Measurements from ENCODE around the gene L1TD1.
"Not testable (repeated sequence)": the region's sequence is repeated elsewhere in the genome, so short reads cannot be mapped to it uniquely, and the experiment has no call there.

The L1TD1 gene, protein sequence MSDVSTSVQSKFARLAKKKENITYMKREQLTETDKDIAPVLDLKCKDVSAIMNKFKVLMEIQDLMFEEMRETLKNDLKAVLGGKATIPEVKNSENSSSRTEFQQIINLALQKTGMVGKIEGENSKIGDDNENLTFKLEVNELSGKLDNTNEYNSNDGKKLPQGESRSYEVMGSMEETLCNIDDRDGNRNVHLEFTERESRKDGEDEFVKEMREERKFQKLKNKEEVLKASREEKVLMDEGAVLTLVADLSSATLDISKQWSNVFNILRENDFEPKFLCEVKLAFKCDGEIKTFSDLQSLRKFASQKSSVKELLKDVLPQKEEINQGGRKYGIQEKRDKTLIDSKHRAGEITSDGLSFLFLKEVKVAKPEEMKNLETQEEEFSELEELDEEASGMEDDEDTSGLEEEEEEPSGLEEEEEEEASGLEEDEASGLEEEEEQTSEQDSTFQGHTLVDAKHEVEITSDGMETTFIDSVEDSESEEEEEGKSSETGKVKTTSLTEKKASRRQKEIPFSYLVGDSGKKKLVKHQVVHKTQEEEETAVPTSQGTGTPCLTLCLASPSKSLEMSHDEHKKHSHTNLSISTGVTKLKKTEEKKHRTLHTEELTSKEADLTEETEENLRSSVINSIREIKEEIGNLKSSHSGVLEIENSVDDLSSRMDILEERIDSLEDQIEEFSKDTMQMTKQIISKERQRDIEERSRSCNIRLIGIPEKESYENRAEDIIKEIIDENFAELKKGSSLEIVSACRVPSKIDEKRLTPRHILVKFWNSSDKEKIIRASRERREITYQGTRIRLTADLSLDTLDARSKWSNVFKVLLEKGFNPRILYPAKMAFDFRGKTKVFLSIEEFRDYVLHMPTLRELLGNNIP

DNA sequence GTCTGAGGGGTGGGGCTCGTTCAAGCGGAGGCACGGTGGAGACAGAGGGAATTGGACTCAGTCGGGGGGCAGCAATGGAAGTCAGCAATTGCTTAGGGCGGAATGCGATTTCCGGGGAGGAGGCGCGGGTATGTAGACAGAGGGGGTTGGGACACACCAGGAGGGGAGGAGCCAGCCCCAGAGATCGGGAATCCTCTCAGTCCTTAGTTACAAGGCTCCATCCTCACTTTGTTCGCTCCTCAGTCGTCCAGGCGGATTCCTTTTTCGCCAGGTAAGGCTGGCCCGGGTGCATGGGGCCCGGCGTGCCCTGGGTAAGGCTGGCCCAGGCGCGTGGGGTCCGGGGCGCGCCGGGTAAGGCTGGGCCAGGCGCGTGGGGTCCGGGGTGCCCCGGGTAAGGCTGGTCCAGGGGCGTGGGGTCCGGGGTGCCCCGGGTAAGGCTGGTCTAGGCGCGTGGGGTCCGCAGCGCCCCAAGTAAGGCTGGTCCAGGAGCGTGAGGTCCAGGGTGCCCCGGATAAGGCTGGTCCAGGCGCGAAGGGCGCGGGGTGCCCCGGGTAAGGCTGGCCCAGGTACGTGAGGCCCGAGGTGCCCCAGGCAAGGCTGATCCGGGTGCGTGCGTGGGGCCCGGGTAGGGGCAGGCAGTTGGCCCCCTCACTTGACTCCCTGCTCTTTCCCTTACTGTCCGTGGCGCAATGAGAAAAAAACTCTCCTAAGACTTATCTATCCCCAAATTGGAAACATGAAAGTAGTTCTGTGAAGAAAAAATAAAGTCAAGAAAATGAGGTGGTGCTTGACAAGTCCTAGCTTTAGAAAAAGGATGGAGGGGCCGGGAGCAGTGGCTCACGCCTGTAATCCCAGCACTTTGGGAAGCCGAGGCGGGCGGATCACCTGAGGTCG lies at the start of gene L1TD1:
Gene L1TD1, plus strand, starts transcription at position 199 of the 894 bp plus-strand sequence. CDS start 11,780 bp downstream, outside the sequence.
- no peak for DNase-seq (ENCODE audit: low read depth in 2 of 2)

DNA sequence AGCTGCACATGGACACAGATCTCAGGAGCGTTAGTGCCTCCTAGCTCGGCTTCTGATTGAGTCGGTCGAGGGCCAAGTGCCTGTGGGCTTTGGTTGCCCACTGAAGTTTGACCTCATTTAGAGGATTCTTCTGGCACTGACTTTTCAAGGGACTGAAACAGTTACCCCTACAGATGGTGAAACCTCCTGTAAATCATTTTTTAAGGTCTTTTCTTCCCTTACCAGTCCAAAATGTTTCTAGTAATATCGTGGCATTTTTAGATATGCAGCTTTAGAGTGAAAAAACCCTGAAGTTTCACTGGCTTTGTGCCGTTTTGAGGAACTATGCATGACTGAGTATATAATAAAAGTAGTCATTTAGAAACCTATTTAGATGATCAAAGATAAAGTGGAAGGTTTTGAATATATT lies 34.7 kb upstream of the L1TD1 start:
- DNase-seq (ENCODE audit: low read depth in 2 of 2) = no peak

DNA sequence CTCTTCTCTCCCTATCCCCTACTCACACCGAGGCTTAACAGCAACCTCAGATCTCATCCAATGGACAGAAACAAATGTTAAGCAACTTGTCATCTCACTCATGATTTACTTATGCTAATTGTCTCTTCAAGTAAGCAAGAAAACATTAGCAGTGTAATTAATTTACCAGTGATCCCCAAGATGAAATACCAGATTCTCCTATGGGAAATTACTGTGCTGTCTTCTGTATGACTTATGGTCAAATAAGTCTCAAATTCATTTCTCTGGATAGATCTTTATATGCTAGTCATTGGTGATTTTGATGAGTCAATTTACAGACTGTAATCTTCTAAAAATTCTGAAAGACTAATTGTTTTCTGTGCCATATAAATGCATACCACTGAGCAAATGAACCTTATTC lies 32.9 kb upstream of the L1TD1 start:
- no peak for DNase-seq (ENCODE audit: low read depth in 2 of 2)

DNA sequence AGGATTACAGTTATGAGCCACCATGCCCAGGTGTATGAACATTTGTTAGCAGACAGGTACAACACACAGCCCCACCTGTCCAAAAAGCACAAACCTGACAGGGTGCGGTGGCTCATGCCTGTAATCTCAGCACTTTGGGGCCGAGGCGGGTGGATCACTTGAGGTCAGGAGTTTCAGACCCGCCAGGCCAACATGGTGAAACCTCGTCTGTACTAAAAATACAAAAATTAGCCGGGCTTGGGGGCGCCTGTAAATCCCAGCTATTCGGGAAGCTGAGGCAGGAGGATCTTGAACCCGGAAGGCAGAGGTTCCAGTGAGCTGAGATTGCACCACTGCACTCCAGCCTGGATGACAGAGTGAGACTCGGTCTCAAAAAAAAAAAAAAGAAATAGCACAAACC lies 24.3 kb upstream of the L1TD1 start:
- not testable (repeated sequence) for DNase-seq (ENCODE audit: low read depth in 2 of 2)

DNA sequence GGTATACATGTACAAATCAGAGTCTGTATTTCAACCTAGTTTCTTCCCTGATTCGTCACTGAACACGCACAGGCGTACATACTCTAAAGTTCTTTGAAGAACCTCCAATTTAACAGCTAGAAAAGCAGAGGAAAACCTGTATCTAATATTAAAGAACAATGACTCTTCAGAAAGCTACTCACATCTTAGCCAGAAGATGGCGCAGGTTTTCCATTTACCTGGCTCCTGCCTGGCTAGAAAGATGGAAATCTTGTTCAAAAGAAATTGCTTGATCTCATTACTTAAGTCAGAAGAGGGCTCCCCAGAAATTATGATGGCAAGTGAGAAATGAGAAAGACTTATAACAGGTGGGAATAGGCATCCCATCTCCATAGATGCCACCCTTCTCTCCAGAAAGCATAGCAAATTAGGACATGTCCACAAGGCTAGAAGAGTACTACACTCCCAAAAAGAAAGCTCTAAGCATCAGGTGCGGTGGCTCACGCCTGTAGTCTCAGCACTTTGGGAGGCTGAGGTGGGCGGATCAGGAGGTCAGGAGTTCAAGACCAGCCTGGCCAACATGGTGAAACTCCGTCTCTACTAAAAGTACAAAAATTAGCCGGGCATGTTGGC lies 19.0 kb upstream of the L1TD1 start:
- no peak for DNase-seq (ENCODE audit: low read depth in 2 of 2)

DNA sequence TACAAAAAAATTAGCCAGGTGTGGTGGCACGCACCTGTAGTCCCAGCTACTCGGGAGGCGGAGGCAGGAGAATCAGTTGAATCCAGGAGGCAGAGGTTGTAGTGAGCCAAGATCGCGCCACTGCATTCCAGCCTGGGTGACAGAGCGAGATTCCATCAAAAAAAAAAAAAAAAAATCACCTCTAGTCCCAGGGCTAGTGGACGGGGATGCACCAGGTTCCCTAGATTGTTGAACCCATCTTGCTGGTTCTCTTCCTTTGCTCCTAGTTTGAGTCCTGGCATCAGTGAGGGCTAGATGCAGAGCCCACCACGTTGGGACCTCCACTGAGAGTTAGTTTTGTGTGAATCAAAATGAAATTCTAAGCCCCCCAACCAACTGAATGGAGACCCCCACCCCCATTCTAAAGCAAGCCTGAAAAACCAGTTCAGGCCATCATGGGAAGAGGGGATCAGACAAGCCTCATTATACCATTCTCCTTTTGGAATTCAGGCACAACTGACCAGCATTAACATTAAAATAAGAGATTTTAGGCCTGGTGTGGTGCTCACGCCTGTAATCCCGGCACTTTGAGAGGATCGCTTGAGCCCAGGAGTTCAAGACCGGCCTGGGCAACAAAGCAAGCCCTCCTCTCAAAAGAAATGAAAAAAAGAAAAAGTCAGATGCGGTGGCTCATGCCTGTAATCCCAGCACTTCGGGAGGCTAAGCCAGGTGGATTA lies 17.9 kb upstream of the L1TD1 start:
- no peak for DNase-seq (ENCODE audit: low read depth in 2 of 2)

DNA sequence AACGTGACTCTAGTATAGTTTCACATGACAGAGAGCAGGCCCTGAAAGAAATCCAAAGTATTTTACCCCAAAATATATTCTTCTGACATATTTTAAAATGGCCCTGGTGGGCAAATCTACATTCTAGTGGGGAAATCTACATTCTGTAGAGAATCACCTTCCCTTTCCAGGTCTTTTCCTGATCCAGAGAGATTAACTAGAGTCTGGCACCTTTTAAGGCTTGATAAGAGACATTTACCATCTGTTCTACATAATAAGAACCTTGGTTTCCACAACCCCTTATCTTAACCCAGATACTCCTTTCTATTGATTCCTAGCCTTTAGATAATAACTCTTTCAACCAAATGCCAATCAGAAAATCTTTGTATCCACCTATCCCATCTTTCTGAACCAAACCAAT lies 17.0 kb upstream of the L1TD1 start:
- DNase-seq (ENCODE audit: low read depth in 2 of 2) = no peak

DNA sequence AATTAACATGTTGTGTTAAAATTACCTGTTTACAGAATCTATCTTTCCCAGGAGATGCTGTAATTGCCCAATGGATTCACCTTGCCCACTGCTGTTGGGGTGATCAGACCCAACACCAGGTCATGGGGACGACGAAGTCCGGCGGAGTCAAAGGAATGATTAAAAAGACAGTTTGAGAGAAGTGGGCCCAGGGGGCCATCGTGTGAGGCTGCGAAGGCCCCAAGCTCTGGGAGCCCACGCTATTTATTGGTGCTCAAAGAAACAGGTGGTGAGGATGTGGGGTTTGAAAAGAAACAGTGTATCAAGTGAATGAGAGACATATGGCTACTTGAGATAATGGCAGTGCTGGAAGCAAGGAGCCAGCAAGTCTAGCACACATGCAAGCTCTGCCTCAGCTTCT lies 16.3 kb upstream of the L1TD1 start:
- no peak for DNase-seq (ENCODE audit: low read depth in 2 of 2)

DNA sequence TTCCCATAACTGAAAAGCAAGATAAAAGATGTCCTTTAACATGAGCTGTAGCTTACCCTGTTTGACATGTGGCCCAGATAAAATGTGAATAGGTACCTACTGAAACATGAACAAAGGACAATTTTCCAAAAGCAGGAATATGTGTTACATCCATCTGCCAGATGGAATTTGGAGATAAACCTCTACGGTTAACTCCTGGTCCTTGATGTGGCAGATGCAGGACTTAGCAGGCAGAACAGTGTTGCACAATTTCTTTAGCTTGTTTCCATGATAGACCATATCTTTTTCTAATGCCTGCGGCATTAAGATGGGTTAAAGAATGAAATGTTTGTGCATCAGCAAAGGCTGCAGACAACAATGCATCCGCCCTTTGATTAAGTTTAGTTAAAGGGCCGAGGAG lies 14.6 kb upstream of the L1TD1 start:
- DNase-seq (ENCODE audit: low read depth in 2 of 2) = not testable (repeated sequence)

DNA sequence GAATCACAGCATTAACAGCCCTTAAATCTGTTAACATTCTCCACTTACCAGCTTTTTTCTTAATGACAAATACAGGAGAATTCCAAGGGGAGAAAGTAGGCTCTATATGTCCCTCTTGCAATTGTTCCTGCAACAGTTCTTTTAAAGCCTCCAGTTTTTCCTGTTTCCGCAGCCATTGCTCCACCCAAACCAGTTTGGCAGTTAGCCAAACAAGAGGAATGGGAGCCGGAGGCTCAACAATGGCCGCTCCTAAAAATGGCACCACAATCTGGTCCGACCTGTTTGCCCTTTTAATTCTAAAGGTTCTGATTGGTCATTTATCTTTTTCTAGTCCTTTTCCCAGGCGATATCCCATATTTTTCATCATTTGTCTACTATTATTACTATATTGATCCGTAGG lies 14.0 kb upstream of the L1TD1 start:
- no peak for DNase-seq (ENCODE audit: low read depth in 2 of 2)

DNA sequence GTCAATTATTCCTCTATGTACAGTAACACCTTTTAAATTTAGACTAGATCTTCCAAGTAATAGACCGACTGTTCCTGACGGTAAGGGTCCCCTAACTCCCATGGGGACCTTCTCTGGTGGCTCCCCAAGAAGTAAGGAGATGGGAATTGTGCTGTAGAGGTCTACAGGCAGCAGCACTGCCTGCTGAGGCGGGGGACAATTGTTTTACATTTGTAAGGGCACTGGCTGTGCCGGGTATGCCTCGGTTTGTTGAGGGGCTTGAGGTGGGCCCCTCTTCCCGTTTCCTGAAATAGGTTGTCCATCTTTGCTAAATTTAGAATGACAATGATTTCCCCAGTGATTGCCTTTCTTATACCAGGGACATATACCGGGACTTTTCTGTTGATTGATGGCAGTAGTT lies 13.1 kb upstream of the L1TD1 start:
- no peak for DNase-seq (ENCODE audit: low read depth in 2 of 2)

DNA sequence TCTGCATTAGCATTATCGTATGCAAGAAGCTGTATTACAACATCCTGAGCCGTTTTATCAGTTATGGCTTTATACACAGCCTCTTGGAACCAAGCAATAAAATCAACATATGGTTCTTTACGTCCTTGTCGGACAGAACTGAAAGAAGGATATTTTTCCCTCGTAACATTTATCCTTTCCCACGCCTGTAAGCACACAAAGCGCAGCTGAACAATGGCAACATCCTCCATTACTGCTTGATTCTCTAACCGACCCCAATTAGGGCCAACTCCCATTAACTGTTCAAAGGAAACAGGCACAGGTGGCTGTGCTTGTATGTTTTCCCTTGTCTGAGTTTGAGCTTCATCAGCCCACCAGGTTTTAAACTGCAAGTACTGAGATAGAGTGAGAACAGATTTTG lies 12.5 kb upstream of the L1TD1 start:
- not testable (repeated sequence) for DNase-seq (ENCODE audit: low read depth in 2 of 2)

DNA sequence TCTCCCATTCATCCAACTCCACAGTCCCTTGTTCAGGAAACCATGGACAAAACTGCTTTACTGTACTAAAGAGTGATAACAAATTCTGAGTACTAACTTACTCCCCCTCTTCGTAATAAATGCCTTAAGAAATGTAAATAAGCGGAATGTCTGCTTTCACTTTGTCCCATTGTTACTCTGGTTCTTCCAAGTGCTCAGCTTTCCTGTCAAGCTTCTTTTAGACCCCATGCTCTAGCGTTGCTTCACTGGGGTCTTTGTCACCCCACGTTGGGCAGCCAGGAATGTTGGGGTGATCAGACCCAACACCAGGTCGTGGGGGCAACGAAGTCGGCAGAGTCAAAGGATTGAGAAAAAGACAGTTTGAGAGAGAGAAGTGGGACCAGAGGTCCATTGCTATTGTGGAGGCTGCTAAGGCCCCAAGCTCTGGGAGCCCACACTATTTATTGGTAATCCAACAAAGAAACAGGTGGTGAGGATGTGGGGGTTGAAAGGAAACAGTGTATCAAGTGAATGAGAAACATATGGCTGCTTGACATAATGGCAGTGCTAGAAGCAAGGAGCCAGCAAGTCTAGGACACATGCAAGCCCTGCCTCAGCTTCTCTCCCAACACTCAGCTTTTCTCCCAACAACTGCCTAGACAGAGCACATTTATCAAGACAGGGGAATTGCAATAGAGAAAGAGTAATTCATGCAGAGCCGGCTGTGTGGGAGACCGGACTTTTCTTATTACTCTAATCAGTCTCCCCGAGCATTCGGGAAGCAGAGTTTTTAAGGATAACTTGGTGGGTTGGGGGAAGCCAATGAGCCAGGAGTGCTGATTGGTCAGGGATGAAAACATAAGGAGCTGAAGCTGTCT lies 11.3 kb upstream of the L1TD1 start:
- not testable (repeated sequence) for DNase-seq (ENCODE audit: low read depth in 2 of 2)

DNA sequence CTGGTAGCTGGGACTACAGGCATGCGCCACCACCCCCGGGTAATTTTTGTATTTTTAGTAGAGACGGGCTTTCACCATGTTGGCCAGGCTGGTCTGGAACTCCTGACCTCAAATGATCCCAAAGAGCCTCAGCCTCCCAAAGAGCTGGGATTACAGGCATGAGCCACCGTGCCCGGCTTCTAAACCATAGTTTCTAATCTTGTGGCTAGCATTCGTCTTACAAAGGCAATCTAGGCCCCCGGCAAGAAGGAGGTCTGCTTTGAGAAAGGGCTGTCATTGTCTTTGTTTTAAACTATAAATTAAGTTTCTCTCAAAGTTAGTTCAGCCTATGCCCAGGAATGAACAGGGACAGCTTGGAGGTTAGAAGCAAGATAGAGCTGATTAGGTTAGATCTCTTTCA lies 10.3 kb upstream of the L1TD1 start:
- no peak for DNase-seq (ENCODE audit: low read depth in 2 of 2)

DNA sequence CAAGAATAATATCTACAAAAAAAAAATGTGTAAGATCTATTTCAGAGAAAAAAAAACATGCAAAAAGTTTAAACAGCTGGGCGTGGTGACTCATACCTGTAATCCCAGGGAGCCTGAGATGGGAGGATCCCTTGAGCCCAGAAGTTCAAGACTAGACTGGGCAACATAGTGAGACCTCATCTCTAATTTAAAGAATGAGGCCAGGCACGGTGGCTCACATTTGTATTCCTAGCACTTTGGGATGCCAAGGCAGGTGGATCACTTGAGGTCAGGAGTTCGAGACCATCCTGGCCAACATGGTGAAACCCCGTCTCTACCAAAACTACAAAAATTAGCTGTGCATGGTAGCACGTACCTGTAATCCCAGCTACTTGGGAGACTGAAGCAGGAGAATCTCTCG lies 9.4 kb upstream of the L1TD1 start:
- not testable (repeated sequence) for DNase-seq (ENCODE audit: low read depth in 2 of 2)

DNA sequence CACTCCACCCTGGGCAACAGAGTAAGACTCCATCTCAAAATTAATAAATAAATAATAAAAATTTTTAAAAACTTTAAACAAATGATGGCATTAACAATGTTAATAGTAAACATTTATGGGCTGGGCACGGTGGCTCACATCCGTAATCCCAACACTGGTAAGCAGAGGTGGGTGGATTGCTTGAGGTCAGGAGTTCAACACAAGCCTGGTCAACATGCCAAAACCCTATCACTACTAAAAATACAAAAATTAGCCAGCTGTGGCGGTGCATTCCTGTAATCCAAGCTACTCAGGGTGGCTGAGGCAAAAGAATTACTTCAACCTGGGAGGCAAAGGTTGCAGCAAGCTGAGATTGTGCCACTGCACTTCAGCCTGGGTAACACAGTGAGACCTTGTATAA lies 9.0 kb upstream of the L1TD1 start:
- no peak for DNase-seq (ENCODE audit: low read depth in 2 of 2)

DNA sequence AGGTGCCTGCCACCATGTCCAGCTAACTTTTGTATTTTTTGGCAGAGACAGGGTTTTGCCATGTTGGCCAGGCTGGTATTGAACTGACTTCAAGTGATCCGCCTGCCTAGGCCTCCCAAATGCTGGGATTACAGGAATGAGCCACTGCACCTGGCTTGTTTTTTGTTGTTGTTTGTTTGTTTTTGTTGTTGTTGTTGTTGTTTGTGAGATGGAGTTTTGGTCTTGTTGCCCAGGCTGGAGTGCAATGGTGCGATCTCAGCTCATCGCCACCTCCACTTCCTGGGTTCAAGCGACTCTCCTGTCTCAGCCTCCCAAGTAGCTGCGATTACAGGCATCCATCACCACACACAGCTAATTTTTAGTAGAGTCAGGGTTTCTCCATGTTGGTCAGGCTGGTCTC lies 7.1 kb upstream of the L1TD1 start:
- DNase-seq (ENCODE audit: low read depth in 2 of 2) = no peak

DNA sequence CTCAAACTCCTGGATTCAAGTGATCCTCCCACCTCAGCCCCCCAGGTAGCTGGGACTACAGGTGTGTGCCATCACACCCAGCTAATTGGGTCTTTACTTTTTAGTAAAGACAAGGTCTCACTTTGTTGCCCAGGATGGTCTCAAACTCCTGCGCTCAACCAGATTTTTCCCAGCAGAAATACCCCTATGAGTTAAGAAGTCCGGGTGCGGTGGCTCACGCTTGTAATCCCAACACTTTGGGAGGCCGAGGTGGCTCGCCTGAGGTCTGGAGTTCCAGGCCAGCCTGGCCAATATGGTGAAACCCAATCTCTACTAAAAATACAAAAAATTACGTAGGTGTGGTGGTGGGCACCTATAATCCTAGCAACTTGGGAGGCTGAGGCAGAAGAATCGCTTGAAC lies 6.5 kb upstream of the L1TD1 start:
- no peak for DNase-seq (ENCODE audit: low read depth in 2 of 2)

DNA sequence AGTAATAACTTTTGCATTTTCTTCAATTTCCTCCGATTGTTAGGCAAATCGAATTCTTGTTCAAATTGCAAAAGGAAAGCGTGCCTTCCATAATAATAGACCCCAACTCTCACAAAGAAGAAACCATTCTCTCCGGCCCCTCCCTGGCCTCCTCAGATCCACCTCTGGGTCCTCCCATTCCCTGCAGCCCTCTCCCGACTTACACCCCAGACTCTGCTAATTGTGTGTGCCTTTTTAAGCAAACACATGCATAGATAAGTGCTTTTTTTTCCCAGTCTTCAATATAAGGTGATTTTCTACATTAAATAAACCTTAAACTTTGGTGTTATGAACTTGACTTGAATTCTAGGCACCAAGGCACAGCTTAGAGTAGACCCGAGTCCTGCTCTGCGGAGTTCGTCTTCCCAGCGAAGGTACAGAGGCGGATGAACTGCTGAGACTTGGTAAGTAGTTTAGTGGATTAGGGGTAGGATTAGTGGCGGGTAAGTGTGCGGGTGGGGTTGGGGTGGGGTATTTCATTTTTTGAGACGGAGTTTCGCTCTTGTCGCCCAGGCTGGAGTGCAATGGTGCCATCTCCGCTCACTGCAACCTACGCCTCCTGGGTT lies 1.5 kb downstream of the L1TD1 start:
- DNase-seq (ENCODE audit: low read depth in 2 of 2) = no peak
